K562 (cell line): Measurements from ENCODE around the gene BDH2. TPM values are rescaled to one million over a fixed set of nuclear protein-coding genes. Genes with fewer than 3 reads are reported as not detected.

Source experiments
- CHD4 ChIP-seq: fragments of 200-600 bp; sonication (generic); IDR thresholded peaks from 3 replicates; pipeline ENCODE4 v1.6.1; 2012; ENCODE audit warnings: low read depth, mild to moderate bottlenecking, mixed read lengths, low read length, inconsistent platforms; ENCODE audit not compliant: insufficient read depth, insufficient replicate concordance, poor library complexity, severe bottlenecking
- HMG20B ChIP-seq: fragments of 250-450 bp; sonication (Bioruptor Pico); IDR thresholded peaks from 2 replicates; pipeline ENCODE4 v1.5.0; 2021; ENCODE audit warnings: mild to moderate bottlenecking
- KDM5B ChIP-seq: fragments of 200-600 bp; sonication (generic); IDR thresholded peaks from 2 replicates; pipeline ENCODE4 v1.6.1; 2012; ENCODE audit warnings: low read depth, mild to moderate bottlenecking, moderate library complexity, low read length, control low read depth, inconsistent platforms; ENCODE audit not compliant: insufficient replicate concordance
- MTA3 ChIP-seq: fragments of 450-650 bp; formaldehyde crosslinking; IDR thresholded peaks from 2 replicates; pipeline ENCODE4 v1.6.1; 2017; ENCODE audit warnings: mild to moderate bottlenecking, borderline replicate concordance
- MXI1 ChIP-seq: IDR thresholded peaks from 2 replicates; pipeline ENCODE4 v1.6.1; 2011; ENCODE audit warnings: low read depth, mild to moderate bottlenecking, improper control_type of control experiment, low read length
- NONO ChIP-seq, 2 experiments: fragments of 200-400 bp in 1 of 2; fragments of 450-650 bp in 1 of 2; formaldehyde crosslinking in 1 of 2; IDR thresholded peaks; 2 replicates each; pipeline ENCODE4 v1.6.1; 2017; ENCODE audit warnings: low read depth in 2 of 2, mild to moderate bottlenecking in 2 of 2, moderate library complexity in 2 of 2, low read length in 1 of 2
- RNF2 ChIP-seq: sonication (generic); IDR thresholded peaks from 2 replicates; pipeline ENCODE4 v1.6.1; 2016
- RREB1 ChIP-seq: fragments of 250-450 bp; sonication (Bioruptor Pico); IDR thresholded peaks from 2 replicates; pipeline ENCODE4 v1.4.0; 2020
- SMARCE1 ChIP-seq: fragments of 450-650 bp; IDR thresholded peaks from 2 replicates; pipeline ENCODE4 v1.7.1; 2016; ENCODE audit warnings: mild to moderate bottlenecking
- SRSF1 ChIP-seq: fragments of 200-400 bp; formaldehyde crosslinking; IDR thresholded peaks from 2 replicates; pipeline ENCODE4 v1.6.1; 2017; ENCODE audit warnings: mild to moderate bottlenecking, low read depth, low read length, moderate library complexity
- STAG1 ChIP-seq: sonication (generic); formaldehyde crosslinking; IDR thresholded peaks from 2 replicates; pipeline ENCODE4 v1.5.0; 2020; ENCODE audit warnings: missing genetic modification reagents, borderline replicate concordance
- TFAM ChIP-seq: fragments of 250-450 bp; sonication (Bioruptor Pico); conservative IDR thresholded peaks from 2 replicates; pipeline ENCODE4 v1.5.0; 2021; ENCODE audit warnings: mild to moderate bottlenecking, moderate library complexity
- ZBTB1 ChIP-seq: sonication (generic); formaldehyde crosslinking; IDR thresholded peaks from 2 replicates; pipeline ENCODE4 v1.8.1; 2023; ENCODE audit warnings: missing genetic modification reagents, low read depth, mild to moderate bottlenecking, borderline replicate concordance
- ZNF146 ChIP-seq: IDR thresholded peaks from one replicate; pipeline ENCODE4 v1.6.1; 2018; ENCODE audit warnings: missing compliant biosample characterization; ENCODE audit not compliant: unreplicated experiment
- ZNF224 ChIP-seq: sonication (generic); formaldehyde crosslinking; IDR thresholded peaks from 2 replicates; pipeline ENCODE4 v1.8.0; 2022; ENCODE audit warnings: mild to moderate bottlenecking, missing genetic modification reagents
- ZNF551 ChIP-seq: fragments of 250-450 bp; sonication (Bioruptor Pico); IDR thresholded peaks from 2 replicates; pipeline ENCODE4 v1.5.0; 2021; ENCODE audit warnings: mild to moderate bottlenecking, moderate library complexity
- polyA plus RNA-seq, 8 experiments: library from polyadenylated mRNA; depleted of rRNA in 4 of 8; stranded (reverse) in 5 of 8; unstranded in 3 of 8; fragments of >200 nt; fragmentation: Nextera tagmentation in 2 of 8; fragmentation: Illumina TruSeq in 1 of 8; extraction: Ambion mirVana in 2 of 8; extraction: Trizol in 1 of 8; gene quantifications; 2 replicates each; pipeline versions ENCODE4 v1.2.1 to v1.2.3, GENCODE V29; 2011 to 2014; ENCODE audit warnings: inconsistent platforms in 1 of 8, missing spikeins in 1 of 8
- total RNA-seq, 7 experiments: library from RNA; depleted of rRNA in 6 of 7; stranded (reverse); fragments of >200 nt in 6 of 7; fragmentation: Illumina TruSeq in 2 of 7; extraction: Trizol in 2 of 7; gene quantifications; 2 replicates each; pipeline versions ENCODE4 v1.2.1 to v1.2.3, GENCODE V29; 2011 to 2021; ENCODE audit warnings: low replicate concordance in 1 of 7
- TF ChIP-seq, protein P1 (sequence below): sonication (generic); formaldehyde crosslinking; IDR thresholded peaks from 2 replicates; pipeline ENCODE4 v1.8.1; 2023; ENCODE audit warnings: mild to moderate bottlenecking, missing genetic modification reagents

The BDH2 gene
- total and polyA plus RNA-seq, 9 of the 15 experiments (the other 6 are each of a cell fraction or from before 2014, with no cell fraction given), result 4.9 to 17.9 (median 9.1) TPM

GRCh38 chr4:103075894-103076746 is 23.5 kb downstream of the BDH2 start (continued):
- TF ChIP-seq RNF2 (peak; percentile 38; the same call in 1 of the 2 replicates), RREB1 (no peak), NONO (IDR thresholded peaks at IDR 0.05; ENCODE audit: low read depth in 2 of 2, low read length in 1 of 2) (peak in 1 of 2 experiments; percentile 83; a peak in 2 of 4 replicates), ZBTB1 (CRISPR knock-in tag) (peak; percentile 87), ZNF551 (CRISPR knock-in tag) (no peak), KDM5B (peak; percentile 59), SRSF1 (no peak), CHD4 (no peak), STAG1 (CRISPR knock-in tag) (peak; percentile 4; the same call in 1 of the 2 replicates), ZNF224 (CRISPR knock-in tag) (peak; percentile 94), MXI1 (no peak; the same call in 1 of the 2 replicates), SMARCE1 (no peak), TFAM (no peak), HMG20B (CRISPR knock-in tag) (no peak), MTA3 (peak; percentile 81), ZNF146 (CRISPR knock-in tag) (no peak)
- TF ChIP-seq, protein P1, sequence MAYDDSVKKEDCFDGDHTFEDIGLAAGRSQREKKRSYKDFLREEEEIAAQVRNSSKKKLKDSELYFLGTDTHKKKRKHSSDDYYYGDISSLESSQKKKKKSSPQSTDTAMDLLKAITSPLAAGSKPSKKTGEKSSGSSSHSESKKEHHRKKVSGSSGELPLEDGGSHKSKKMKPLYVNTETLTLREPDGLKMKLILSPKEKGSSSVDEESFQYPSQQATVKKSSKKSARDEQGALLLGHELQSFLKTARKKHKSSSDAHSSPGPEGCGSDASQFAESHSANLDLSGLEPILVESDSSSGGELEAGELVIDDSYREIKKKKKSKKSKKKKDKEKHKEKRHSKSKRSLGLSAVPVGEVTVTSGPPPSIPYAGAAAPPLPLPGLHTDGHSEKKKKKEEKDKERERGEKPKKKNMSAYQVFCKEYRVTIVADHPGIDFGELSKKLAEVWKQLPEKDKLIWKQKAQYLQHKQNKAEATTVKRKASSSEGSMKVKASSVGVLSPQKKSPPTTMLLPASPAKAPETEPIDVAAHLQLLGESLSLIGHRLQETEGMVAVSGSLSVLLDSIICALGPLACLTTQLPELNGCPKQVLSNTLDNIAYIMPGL (CRISPR knock-in tag), result peak; percentile 87; the same call in 1 of the 2 replicates
